RWPE2 (cell line): ENCODE measurements around the gene EFNA5.

Source experiments
- ATAC-seq: fragments of 200-7000 bp; cut with Tn5 transposase; 3 replicates; pipeline ENCODE4 v1.9.1; 2021; ENCODE audit warnings: low read depth
- DNase-seq: peaks from one replicate; pipeline ENCODE4 v3.0.0-alpha.2; 2020; ENCODE audit warnings: low spot score
- H3K27ac ChIP-seq: fragments of 450-650 bp; 2 replicates; pipeline ENCODE4 v1.5.1; 2017; ENCODE audit warnings: mild to moderate bottlenecking; ENCODE audit not compliant: poor library complexity, severe bottlenecking
- H3K27me3 ChIP-seq: fragments of 250-450 bp; sonication (Bioruptor Pico); 2 replicates; pipeline ENCODE4 v1.5.1; 2021; ENCODE audit warnings: mild to moderate bottlenecking, moderate library complexity; ENCODE audit not compliant: insufficient read depth, poor library complexity, severe bottlenecking
- H3K36me3 ChIP-seq: fragments of 250-450 bp; sonication (Bioruptor Pico); 2 replicates; pipeline ENCODE4 v1.5.1; 2020; ENCODE audit warnings: low read depth, mild to moderate bottlenecking, moderate library complexity
- H3K4me1 ChIP-seq: fragments of 250-450 bp; sonication (Bioruptor Pico); 2 replicates; pipeline ENCODE4 v1.5.1; 2021; ENCODE audit warnings: mild to moderate bottlenecking, moderate library complexity; ENCODE audit not compliant: insufficient read depth, poor library complexity, severe bottlenecking
- H3K4me3 ChIP-seq: fragments of 250-450 bp; sonication (Bioruptor Pico); 2 replicates; pipeline ENCODE4 v1.5.1; 2021; ENCODE audit warnings: mild to moderate bottlenecking, moderate library complexity; ENCODE audit not compliant: severe bottlenecking
- H3K9me3 ChIP-seq: fragments of 250-450 bp; sonication (Bioruptor Pico); 2 replicates; pipeline ENCODE4 v1.5.1; 2021; ENCODE audit warnings: mild to moderate bottlenecking, moderate library complexity; ENCODE audit not compliant: severe bottlenecking
- TF ChIP-seq, protein P1 (sequence below): fragments of 450-650 bp; IDR thresholded peaks from one replicate; pipeline ENCODE4 v1.5.1; 2017; ENCODE audit warnings: mild to moderate bottlenecking, moderate library complexity; ENCODE audit not compliant: poor library complexity, severe bottlenecking

Gene EFNA5

DNA sequence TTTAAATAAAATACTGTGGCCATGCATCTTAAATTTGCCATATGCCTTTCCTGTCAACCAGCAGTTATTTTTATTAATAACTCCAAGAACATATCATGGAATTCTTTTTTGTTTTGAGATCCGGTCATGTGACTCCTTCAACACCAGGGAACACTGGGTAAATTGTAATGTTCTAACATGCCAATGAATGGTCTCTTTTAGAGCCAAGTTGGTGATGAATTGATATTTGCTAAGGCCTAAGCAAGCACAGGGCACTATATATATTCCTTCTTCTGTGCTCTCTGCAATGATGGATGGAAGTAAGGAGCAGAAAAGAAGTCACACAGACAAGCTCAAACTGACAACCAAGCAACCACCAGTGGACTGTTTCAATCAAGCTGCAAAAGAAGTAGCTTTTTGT is 124.0 kb downstream of the EFNA5 start:
- H3K27me3 ChIP-seq, result no peaks in the 10 kb centered on the region
- no peak for DNase-seq
- H3K4me1 ChIP-seq, result peaks cover 19% of the 10 kb centered on the region
- H3K4me3 ChIP-seq, result no peak overlapping the region
- ATAC-seq, result no peak
- H3K27ac ChIP-seq, result no peak overlapping the region
- TF ChIP-seq, protein P1, sequence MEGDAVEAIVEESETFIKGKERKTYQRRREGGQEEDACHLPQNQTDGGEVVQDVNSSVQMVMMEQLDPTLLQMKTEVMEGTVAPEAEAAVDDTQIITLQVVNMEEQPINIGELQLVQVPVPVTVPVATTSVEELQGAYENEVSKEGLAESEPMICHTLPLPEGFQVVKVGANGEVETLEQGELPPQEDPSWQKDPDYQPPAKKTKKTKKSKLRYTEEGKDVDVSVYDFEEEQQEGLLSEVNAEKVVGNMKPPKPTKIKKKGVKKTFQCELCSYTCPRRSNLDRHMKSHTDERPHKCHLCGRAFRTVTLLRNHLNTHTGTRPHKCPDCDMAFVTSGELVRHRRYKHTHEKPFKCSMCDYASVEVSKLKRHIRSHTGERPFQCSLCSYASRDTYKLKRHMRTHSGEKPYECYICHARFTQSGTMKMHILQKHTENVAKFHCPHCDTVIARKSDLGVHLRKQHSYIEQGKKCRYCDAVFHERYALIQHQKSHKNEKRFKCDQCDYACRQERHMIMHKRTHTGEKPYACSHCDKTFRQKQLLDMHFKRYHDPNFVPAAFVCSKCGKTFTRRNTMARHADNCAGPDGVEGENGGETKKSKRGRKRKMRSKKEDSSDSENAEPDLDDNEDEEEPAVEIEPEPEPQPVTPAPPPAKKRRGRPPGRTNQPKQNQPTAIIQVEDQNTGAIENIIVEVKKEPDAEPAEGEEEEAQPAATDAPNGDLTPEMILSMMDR, result no peak
- no peaks in the 10 kb centered on the region for H3K9me3 ChIP-seq
- H3K36me3 ChIP-seq, result no peaks in the 10 kb centered on the region

- DNase-seq (no peak), ATAC-seq (no peak)
- no peaks in the 10 kb centered on the region for H3K36me3 ChIP-seq
- H3K4me3 ChIP-seq, result no peak overlapping the region
- peaks cover 28% of the 10 kb centered on the region for H3K4me1 ChIP-seq
- TF ChIP-seq, protein P1, result no peak
- no peaks in the 10 kb centered on the region for H3K9me3 ChIP-seq
- no peaks in the 10 kb centered on the region for H3K27me3 ChIP-seq
- H3K27ac ChIP-seq, result no peak overlapping the region
Observed at GRCh38 chr5:107545486-107545885, 125.3 kb downstream of the EFNA5 start.

DNA sequence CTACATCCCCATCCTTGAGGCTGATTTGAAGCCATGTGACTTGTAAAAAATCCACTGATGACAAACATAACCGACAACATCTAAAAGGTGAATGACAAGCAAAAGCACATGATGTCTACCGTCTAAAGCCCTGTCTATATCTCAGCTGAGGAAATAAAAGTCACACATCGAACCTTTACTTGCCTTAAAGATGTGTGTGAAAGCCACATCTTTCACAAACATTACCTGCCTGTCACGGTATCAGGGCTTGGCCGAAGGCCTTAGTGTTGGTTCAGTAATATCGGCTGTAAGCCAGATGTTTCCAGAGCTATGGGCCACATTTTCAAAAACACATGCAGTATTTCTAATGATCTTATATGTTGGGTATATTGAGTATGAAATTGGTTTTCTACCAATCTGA is 125.8 kb downstream of the EFNA5 start:
- ATAC-seq, result no peak
- no peak overlapping the region for H3K4me3 ChIP-seq
- H3K36me3 ChIP-seq, result no peaks in the 10 kb centered on the region
- H3K9me3 ChIP-seq, result no peaks in the 10 kb centered on the region
- no peaks in the 10 kb centered on the region for H3K27me3 ChIP-seq
- DNase-seq, result no peak
- H3K27ac ChIP-seq, result no peak overlapping the region
- TF ChIP-seq, protein P1, result no peak
- H3K4me1 ChIP-seq, result peaks cover 28% of the 10 kb centered on the region

DNA sequence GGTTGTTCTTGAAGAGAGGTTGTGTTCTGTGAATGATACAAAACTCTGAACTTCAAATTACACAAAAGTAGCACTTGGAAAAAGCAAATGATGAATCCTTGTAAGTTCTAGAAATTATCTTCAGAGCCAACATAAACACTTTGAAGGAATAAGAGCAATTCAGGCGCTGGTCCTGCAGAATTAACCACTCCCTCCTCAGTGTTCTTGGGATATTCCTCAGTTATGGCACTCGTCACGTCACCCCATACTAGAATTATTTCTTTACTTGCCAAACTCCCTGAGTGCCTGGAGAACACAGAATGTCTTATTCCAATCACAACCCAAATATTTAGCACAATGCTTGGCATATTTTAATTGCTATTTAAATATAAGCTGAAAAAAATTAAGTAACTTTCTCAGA is 126.3 kb downstream of the EFNA5 start:
- Histone ChIP-seq H3K4me1 (peaks cover 28% of the 10 kb centered on the region), H3K27ac (no peak overlapping the region), H3K36me3 (no peaks in the 10 kb centered on the region), H3K4me3 (no peak overlapping the region), H3K9me3 (no peaks in the 10 kb centered on the region), H3K27me3 (no peaks in the 10 kb centered on the region)
- TF ChIP-seq, protein P1, result no peak
- ATAC-seq (no peak), DNase-seq (no peak)

DNA sequence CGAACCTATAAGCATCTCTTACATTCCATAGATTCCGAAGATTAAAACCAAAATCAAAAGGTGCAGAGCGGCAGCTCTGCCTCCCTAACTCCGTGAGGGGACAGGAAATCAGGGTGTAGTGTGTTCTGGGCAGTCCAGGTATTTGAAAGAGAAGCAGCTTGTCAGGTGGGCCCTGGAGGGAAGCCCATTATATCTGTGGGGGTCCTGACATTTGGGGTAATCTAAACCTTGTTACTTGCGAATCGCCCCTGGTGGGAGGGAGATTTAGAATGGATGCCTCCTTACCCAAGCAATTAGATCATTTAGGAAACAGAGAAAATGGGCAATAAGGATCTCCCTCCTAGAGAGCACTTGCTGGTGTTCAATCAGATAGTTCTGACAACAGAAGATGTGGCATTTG is 126.9 kb downstream of the EFNA5 start:
- Histone ChIP-seq H3K4me1 (peaks cover 28% of the 10 kb centered on the region), H3K27me3 (no peaks in the 10 kb centered on the region), H3K4me3 (no peak overlapping the region), H3K9me3 (no peaks in the 10 kb centered on the region), H3K36me3 (no peaks in the 10 kb centered on the region), H3K27ac (peak overlapping the region; percentile 88)
- ATAC-seq (no peak), DNase-seq (no peak)
- TF ChIP-seq, protein P1, result no peak
